Measurements from ENCODE around the gene PDE3A.

- TF ChIP-seq CTCF (IDR thresholded peaks at IDR 0.05) (no peak), EP300 (IDR thresholded peaks at IDR 0.05; ENCODE audit: low read depth) (no peak), POLR2A (IDR thresholded peaks at IDR 0.05) (no peak), POLR2AphosphoS5 (IDR thresholded peaks at IDR 0.05) (no peak)
These were observed 29.3 kb upstream of the PDE3A start for GRCh38 chr12:20339060-20339459.

Data from transverse colon (tissue), 4 donors.